ENCODE data around the gene OSBPL9. TPM values are rescaled to one million over a fixed set of nuclear protein-coding genes. Genes with fewer than 3 reads are reported as not detected.

OSBPL9 gene
- total and polyA plus RNA-seq, 8 donors: 30.7 to 51.0 (median 35.6) TPM

DNA sequence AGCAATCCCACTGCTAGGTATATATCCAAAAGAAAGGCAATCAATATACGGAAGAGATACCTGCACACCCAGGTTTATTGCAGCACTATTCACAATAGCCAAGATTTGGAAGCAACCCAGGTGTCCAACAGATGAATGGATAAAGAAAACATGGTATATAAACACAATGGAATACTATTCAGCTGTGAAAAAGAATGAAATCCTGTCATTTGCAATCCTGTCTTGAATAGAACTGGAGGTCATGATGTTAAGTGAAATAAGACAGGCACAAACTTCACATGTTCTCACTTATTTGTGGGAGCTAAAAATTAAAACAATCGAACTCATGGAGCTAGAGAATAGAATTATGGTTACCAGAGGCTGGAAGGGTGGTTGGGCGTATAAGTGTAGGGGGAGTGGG, 101.0 kb downstream of the OSBPL9 start:
- H3K4me3 ChIP-seq: no peak overlapping the region
- no peak for ATAC-seq
- no peaks in the 10 kb centered on the region for H3K9me3 ChIP-seq
- TF ChIP-seq, protein P1, sequence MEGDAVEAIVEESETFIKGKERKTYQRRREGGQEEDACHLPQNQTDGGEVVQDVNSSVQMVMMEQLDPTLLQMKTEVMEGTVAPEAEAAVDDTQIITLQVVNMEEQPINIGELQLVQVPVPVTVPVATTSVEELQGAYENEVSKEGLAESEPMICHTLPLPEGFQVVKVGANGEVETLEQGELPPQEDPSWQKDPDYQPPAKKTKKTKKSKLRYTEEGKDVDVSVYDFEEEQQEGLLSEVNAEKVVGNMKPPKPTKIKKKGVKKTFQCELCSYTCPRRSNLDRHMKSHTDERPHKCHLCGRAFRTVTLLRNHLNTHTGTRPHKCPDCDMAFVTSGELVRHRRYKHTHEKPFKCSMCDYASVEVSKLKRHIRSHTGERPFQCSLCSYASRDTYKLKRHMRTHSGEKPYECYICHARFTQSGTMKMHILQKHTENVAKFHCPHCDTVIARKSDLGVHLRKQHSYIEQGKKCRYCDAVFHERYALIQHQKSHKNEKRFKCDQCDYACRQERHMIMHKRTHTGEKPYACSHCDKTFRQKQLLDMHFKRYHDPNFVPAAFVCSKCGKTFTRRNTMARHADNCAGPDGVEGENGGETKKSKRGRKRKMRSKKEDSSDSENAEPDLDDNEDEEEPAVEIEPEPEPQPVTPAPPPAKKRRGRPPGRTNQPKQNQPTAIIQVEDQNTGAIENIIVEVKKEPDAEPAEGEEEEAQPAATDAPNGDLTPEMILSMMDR (IDR thresholded peaks at IDR 0.05): no peak
- no peak for DNase-seq
- H3K36me3 ChIP-seq: no peaks in the 10 kb centered on the region
- intact Hi-C loops (cut with DNase I): no loop called here
- H3K27ac ChIP-seq: no peak overlapping the region
- no peaks in the 10 kb centered on the region for H3K27me3 ChIP-seq
- FAIRE-seq: no peak
- H3K4me1 ChIP-seq: no peaks in the 10 kb centered on the region
- WGBS, 2 donors: 94 to 95% methylated on average over 3 of the region's 3 CpGs

- no peaks in the 10 kb centered on the region for H3K9me3 ChIP-seq
- no peaks in the 10 kb centered on the region for H3K36me3 ChIP-seq
- DNase-seq (no peak), ATAC-seq (no peak), FAIRE-seq (no peak)
- no peak overlapping the region for H3K4me3 ChIP-seq
- TF ChIP-seq, protein P1 (IDR thresholded peaks at IDR 0.05): no peak
- no peaks in the 10 kb centered on the region for H3K4me1 ChIP-seq
- H3K27me3 ChIP-seq: no peaks in the 10 kb centered on the region
- WGBS, 2 donors: 88% methylated on average over 2 of the region's 2 CpGs
- no peak overlapping the region for H3K27ac ChIP-seq
- intact Hi-C loops (cut with DNase I): no loop called here
These were observed 102.3 kb downstream of the OSBPL9 start for GRCh38 chr1:51719146-51719545.

DNA sequence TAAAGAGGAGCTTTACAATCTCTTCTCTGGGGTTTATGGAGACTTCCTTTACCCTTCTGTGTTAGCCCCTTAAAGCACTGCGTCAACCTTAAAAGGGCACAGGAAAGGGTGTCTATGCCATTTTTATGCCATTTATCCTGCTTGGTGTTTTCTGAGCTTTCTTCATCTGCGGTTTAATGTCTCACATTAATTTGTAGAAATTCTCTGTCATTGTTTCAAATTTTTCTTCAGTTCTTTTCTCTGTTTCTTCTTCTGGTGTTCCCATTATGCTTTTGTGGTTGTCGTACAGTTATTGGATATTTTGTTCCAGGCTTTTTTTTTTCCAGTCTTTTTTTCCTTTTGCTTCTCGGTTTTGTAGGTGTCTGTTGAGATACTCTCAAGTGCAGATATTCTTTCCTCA, 107.9 kb downstream of the OSBPL9 start:
- DNase-seq (no peak), FAIRE-seq (no peak), ATAC-seq (no peak)
- intact Hi-C loops (cut with DNase I): no loop called here
- no peaks in the 10 kb centered on the region for H3K36me3 ChIP-seq
- H3K27me3 ChIP-seq: no peaks in the 10 kb centered on the region
- WGBS, 2 donors: 89 to 97% methylated on average over 4 of the region's 4 CpGs
- no peak overlapping the region for H3K4me3 ChIP-seq
- no peaks in the 10 kb centered on the region for H3K4me1 ChIP-seq
- H3K9me3 ChIP-seq: no peaks in the 10 kb centered on the region
- TF ChIP-seq, protein P1 (IDR thresholded peaks at IDR 0.05): no peak
- H3K27ac ChIP-seq: no peak overlapping the region

- Histone ChIP-seq H3K36me3 (no peaks in the 10 kb centered on the region), H3K4me1 (peaks cover 0 to 10% (median 0%) of the 10 kb centered on the region in 3 donors), H3K9me3 (no peaks in the 10 kb centered on the region), H3K27ac (no peak overlapping the region), H3K27me3 (no peaks in the 10 kb centered on the region), H3K4me3 (no peak overlapping the region)
- intact Hi-C loops (cut with DNase I): no loop called here
- FAIRE-seq (no peak), ATAC-seq (no peak), DNase-seq (no peak)
- TF ChIP-seq, protein P1 (IDR thresholded peaks at IDR 0.05): no peak
These were observed 109.2 kb downstream of the OSBPL9 start for GRCh38 chr1:51726051-51726450.

GRCh38 chr1:51726544-51727225, 109.8 kb downstream of the OSBPL9 start:
- Histone ChIP-seq H3K27ac (no peak overlapping the region), H3K4me1 (peaks cover 0 to 11% (median 2%) of the 10 kb centered on the region in 3 donors), H3K9me3 (no peaks in the 10 kb centered on the region), H3K27me3 (no peaks in the 10 kb centered on the region), H3K36me3 (no peaks in the 10 kb centered on the region), H3K4me3 (no peak overlapping the region)
- 71 to 75% methylated on average over 2 of the region's 2 CpGs for WGBS, 2 donors
- FAIRE-seq (no peak), ATAC-seq (no peak), DNase-seq (no peak)
- intact Hi-C loops (cut with DNase I): no loop called here
- TF ChIP-seq, protein P1 (IDR thresholded peaks at IDR 0.05): no peak

Measured in pancreas (tissue), 10 donors.